ENCODE measurements around the gene ZFPM1.
"Not testable (repeated sequence)": the region's sequence is repeated elsewhere in the genome, so short reads cannot be mapped to it uniquely, and the experiment has no call there.

The ZFPM1 gene

DNA sequence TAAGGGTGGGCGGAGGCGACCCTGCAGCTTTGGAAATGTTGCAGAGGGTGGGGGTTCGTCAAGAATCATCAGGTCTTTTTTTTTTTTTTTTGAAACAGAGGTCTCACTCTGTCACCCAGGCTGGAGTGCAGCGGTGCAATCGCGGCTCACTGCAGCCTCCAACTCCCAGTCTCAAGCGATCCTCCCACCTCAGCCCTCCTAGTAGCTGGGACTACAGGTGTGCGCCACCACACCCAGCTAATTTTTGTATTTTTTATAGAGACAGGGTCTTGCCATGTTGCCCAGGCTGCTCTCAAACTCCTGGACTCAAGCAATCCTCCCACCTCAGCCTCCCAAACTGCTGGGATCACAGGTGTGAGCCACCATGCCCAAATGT is 32.3 kb downstream of the ZFPM1 start:
- H3K36me3 ChIP-seq (ENCODE audit: control insufficient read depth in 5 of 5, insufficient read depth in 5 of 5, low read length in 5 of 5); H3K9ac ChIP-seq (ENCODE audit: low read length in 5 of 5); H3K27ac ChIP-seq (ENCODE audit: low read depth, low read length); H3K4me3 ChIP-seq (ENCODE audit: low read depth in 1 of 5, low read length in 5 of 5); H3K9me3 ChIP-seq (ENCODE audit: control insufficient read depth in 5 of 5, low read length in 5 of 5): not testable (repeated sequence)
- peaks cover 0 to 17% (median 0%) of the 10 kb centered on the region in 5 donors for H3K4me1 ChIP-seq (ENCODE audit: control insufficient read depth in 5 of 5, insufficient read depth in 5 of 5, low read length in 5 of 5)
- H3K27me3 ChIP-seq (ENCODE audit: control insufficient read depth in 5 of 5, insufficient read depth in 4 of 5, low read length in 5 of 5): peaks cover under 1 to 12% (median 7%) of the 10 kb centered on the region in 5 donors

DNA sequence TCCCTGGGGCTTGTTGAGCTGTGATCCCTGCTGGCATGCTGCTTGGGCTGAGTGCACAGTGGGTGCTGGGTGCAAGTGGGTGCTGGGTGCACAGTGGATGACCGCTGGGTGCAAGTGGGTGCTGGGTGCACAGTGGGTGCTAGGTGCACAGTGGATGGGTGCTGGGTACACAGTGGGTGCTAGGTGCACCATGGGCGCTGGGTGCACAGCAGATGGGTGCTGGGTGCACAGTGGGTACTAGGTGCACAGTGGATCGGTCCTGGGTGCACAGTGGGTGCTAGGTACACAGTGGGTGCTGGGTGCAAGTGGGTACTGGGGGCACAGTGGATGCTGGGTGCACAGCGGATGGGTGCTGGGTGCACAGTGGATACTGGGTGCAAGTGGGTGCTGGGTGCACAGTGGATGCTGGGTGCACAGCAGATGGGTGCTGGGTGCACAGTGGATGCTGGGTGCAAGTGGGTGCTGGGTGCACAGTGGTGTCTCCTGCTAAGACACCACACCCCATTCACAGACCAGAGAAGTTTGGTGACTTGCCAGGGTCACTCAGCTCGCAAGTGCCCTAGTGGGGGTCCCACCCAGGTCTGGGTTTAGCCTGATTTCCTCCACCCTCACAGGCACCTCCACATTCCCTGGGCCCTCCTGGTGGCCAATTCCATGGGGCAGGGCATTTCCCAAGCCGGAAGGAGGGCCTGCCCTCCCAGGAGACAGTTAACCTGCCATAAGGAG is 33.5 kb downstream of the ZFPM1 start:
- no peak overlapping the region for H3K4me3 ChIP-seq (ENCODE audit: low read depth in 1 of 5, low read length in 5 of 5)
- peaks cover 0 to 7% (median 4%) of the 10 kb centered on the region in 5 donors for H3K27me3 ChIP-seq (ENCODE audit: control insufficient read depth in 5 of 5, insufficient read depth in 4 of 5, low read length in 5 of 5)
- H3K36me3 ChIP-seq (ENCODE audit: control insufficient read depth in 5 of 5, insufficient read depth in 5 of 5, low read length in 5 of 5): no peaks in the 10 kb centered on the region
- no peak overlapping the region for H3K27ac ChIP-seq (ENCODE audit: low read depth, low read length)
- H3K9me3 ChIP-seq (ENCODE audit: control insufficient read depth in 5 of 5, low read length in 5 of 5): no peaks in the 10 kb centered on the region
- H3K4me1 ChIP-seq (ENCODE audit: control insufficient read depth in 5 of 5, insufficient read depth in 5 of 5, low read length in 5 of 5): peaks cover 0 to 17% (median 0%) of the 10 kb centered on the region in 5 donors
- no peak overlapping the region for H3K9ac ChIP-seq (ENCODE audit: low read length in 5 of 5)

DNA sequence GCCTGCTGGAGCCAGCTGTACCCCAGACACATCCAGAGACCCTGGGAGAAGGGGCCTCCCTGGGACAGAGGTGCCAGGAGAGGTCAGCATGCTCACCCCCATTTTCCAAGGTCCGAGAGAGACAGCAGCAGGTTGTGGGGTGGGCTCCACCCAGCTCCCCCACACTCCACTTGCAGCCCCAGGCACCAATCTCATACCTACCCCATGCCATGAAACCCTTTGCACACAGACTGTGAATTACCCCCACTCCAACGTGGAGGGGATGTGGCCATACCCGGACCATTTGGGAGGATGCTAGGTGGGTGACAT is 34.0 kb downstream of the ZFPM1 start:
- H3K9ac ChIP-seq (ENCODE audit: low read length in 5 of 5): no peak overlapping the region
- peaks cover 0 to 17% (median 0%) of the 10 kb centered on the region in 5 donors for H3K4me1 ChIP-seq (ENCODE audit: control insufficient read depth in 5 of 5, insufficient read depth in 5 of 5, low read length in 5 of 5)
- H3K36me3 ChIP-seq (ENCODE audit: control insufficient read depth in 5 of 5, insufficient read depth in 5 of 5, low read length in 5 of 5): no peaks in the 10 kb centered on the region
- H3K9me3 ChIP-seq (ENCODE audit: control insufficient read depth in 5 of 5, low read length in 5 of 5): no peaks in the 10 kb centered on the region
- H3K27ac ChIP-seq (ENCODE audit: low read depth, low read length): no peak overlapping the region
- H3K27me3 ChIP-seq (ENCODE audit: control insufficient read depth in 5 of 5, insufficient read depth in 4 of 5, low read length in 5 of 5): peaks cover 0 to 7% (median 2%) of the 10 kb centered on the region in 5 donors
- H3K4me3 ChIP-seq (ENCODE audit: low read depth in 1 of 5, low read length in 5 of 5): no peak overlapping the region

DNA sequence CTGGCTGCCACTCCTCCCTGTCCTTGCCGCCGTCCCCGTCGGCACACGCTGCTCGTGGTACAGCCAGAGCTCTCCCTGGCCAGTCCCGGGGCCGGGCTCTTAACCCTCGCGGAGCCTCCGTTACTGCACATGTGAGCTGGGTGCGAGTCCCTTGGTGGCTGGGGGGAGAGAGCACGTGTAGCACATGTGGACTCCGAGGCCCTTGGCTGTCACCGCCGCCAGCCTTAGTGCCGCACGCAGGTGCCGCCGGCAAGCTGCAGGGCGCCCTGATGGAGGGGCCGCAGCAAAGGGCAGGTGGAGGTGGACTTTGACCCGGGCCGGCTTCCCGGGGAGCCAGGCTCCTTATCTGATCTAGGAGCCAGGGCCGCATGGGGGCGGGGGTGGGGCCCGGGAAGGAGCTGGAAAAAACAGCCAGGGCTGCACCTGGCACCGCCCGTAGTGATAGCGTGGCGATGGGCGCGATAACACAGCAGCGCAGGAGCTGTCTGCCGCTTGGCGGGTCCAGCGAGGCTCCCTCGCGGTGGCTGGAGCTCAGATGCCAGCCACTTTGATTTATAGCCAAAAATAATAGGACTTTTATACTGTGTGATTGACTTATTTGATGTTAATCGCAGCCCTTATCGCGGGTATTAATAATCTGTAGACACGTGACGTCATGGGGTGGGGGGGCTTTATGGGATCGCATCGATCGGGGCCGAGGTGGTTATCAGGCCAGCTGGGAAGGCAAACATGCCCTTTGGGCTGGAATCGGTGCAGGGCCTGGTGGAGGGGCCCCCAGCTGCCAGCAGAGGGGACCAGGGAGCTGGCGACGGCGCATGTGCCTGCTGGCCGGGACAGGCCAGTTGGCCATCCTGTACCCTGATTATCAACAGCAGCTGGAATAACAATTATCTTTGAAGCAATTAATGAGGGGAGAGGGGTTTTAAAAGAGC is 35.1 kb downstream of the ZFPM1 start:
- peaks cover 0 to 17% (median 0%) of the 10 kb centered on the region in 5 donors for H3K4me1 ChIP-seq (ENCODE audit: control insufficient read depth in 5 of 5, insufficient read depth in 5 of 5, low read length in 5 of 5)
- no peaks in the 10 kb centered on the region for H3K36me3 ChIP-seq (ENCODE audit: control insufficient read depth in 5 of 5, insufficient read depth in 5 of 5, low read length in 5 of 5)
- no peak overlapping the region for H3K4me3 ChIP-seq (ENCODE audit: low read depth in 1 of 5, low read length in 5 of 5)
- no peak overlapping the region for H3K27ac ChIP-seq (ENCODE audit: low read depth, low read length)
- H3K9me3 ChIP-seq (ENCODE audit: control insufficient read depth in 5 of 5, low read length in 5 of 5): no peaks in the 10 kb centered on the region
- peaks cover 0 to 4% (median 0%) of the 10 kb centered on the region in 5 donors for H3K27me3 ChIP-seq (ENCODE audit: control insufficient read depth in 5 of 5, insufficient read depth in 4 of 5, low read length in 5 of 5)
- H3K9ac ChIP-seq (ENCODE audit: low read length in 5 of 5): no peak overlapping the region

GRCh38 chr16:88489163-88489741 is 36.2 kb downstream of the ZFPM1 start:
- no peak overlapping the region for H3K4me3 ChIP-seq (ENCODE audit: low read depth in 1 of 5, low read length in 5 of 5)
- H3K9me3 ChIP-seq (ENCODE audit: control insufficient read depth in 5 of 5, low read length in 5 of 5): no peaks in the 10 kb centered on the region
- H3K27ac ChIP-seq (ENCODE audit: low read depth, low read length): no peak overlapping the region
- peaks cover 0 to 4% (median 0%) of the 10 kb centered on the region in 5 donors for H3K27me3 ChIP-seq (ENCODE audit: control insufficient read depth in 5 of 5, insufficient read depth in 4 of 5, low read length in 5 of 5)
- H3K9ac ChIP-seq (ENCODE audit: low read length in 5 of 5): no peak overlapping the region
- H3K4me1 ChIP-seq (ENCODE audit: control insufficient read depth in 5 of 5, insufficient read depth in 5 of 5, low read length in 5 of 5): peaks cover 0 to 17% (median 0%) of the 10 kb centered on the region in 5 donors
- no peaks in the 10 kb centered on the region for H3K36me3 ChIP-seq (ENCODE audit: control insufficient read depth in 5 of 5, insufficient read depth in 5 of 5, low read length in 5 of 5)

- Histone ChIP-seq H3K9ac (ENCODE audit: low read length in 5 of 5) (no peak overlapping the region), H3K4me1 (ENCODE audit: control insufficient read depth in 5 of 5, insufficient read depth in 5 of 5, low read length in 5 of 5) (peaks cover 0 to 17% (median 0%) of the 10 kb centered on the region in 5 donors), H3K36me3 (ENCODE audit: control insufficient read depth in 5 of 5, insufficient read depth in 5 of 5, low read length in 5 of 5) (no peaks in the 10 kb centered on the region)
These were observed 38.0 kb downstream of the ZFPM1 start for GRCh38 chr16:88491001-88491559.

GRCh38 chr16:88491560-88492310 is 38.7 kb downstream of the ZFPM1 start:
- Histone ChIP-seq H3K27ac (ENCODE audit: low read depth, low read length) (no peak overlapping the region), H3K4me1 (ENCODE audit: control insufficient read depth in 5 of 5, insufficient read depth in 5 of 5, low read length in 5 of 5) (peaks cover 0 to 17% (median 0%) of the 10 kb centered on the region in 5 donors), H3K9ac (ENCODE audit: low read length in 5 of 5) (no peak overlapping the region)

More at GRCh38 chr16:88491001-88491559, 38.0 kb downstream of the ZFPM1 start:
- Histone ChIP-seq H3K27me3 (ENCODE audit: control insufficient read depth in 5 of 5, insufficient read depth in 4 of 5, low read length in 5 of 5) (peaks cover 0 to 4% (median 0%) of the 10 kb centered on the region in 5 donors), H3K4me3 (ENCODE audit: low read depth in 1 of 5, low read length in 5 of 5) (no peak overlapping the region), H3K9me3 (ENCODE audit: control insufficient read depth in 5 of 5, low read length in 5 of 5) (no peaks in the 10 kb centered on the region), H3K27ac (ENCODE audit: low read depth, low read length) (no peak overlapping the region)

DNA sequence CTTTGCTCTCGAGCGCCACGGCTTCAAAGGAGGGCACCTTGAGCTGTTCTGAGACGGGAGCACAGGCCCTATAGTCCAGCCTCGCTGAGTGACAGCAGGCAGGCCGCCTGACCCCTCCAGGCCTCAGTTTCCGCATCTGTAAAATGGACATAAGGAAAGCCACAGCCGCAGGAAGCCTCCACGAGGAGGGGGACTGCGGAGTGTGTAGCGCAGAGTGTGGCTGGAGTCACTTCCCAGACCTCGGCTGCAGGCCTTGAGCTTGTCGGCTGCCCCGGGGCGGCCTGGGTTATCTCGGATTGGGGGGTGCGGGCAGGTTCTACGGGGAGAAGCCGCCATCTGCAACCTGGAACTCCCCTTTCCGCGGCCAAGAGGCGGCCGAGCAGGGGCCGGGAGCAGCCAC is 40.8 kb downstream of the ZFPM1 start:
- Histone ChIP-seq H3K36me3 (ENCODE audit: control insufficient read depth in 5 of 5, insufficient read depth in 5 of 5, low read length in 5 of 5) (no peaks in the 10 kb centered on the region), H3K4me3 (ENCODE audit: low read depth in 1 of 5, low read length in 5 of 5) (no peak overlapping the region), H3K9me3 (ENCODE audit: control insufficient read depth in 5 of 5, low read length in 5 of 5) (no peaks in the 10 kb centered on the region), H3K27ac (ENCODE audit: low read depth, low read length) (no peak overlapping the region), H3K9ac (ENCODE audit: low read length in 5 of 5) (no peak overlapping the region), H3K27me3 (ENCODE audit: control insufficient read depth in 5 of 5, insufficient read depth in 4 of 5, low read length in 5 of 5) (peaks cover 0 to 6% (median 0%) of the 10 kb centered on the region in 5 donors), H3K4me1 (ENCODE audit: control insufficient read depth in 5 of 5, insufficient read depth in 5 of 5, low read length in 5 of 5) (peaks cover 0 to 12% (median 0%) of the 10 kb centered on the region in 5 donors)

More at GRCh38 chr16:88491560-88492310, 38.7 kb downstream of the ZFPM1 start:
- Histone ChIP-seq H3K9me3 (ENCODE audit: control insufficient read depth in 5 of 5, low read length in 5 of 5) (no peaks in the 10 kb centered on the region), H3K4me3 (ENCODE audit: low read depth in 1 of 5, low read length in 5 of 5) (no peak overlapping the region), H3K36me3 (ENCODE audit: control insufficient read depth in 5 of 5, insufficient read depth in 5 of 5, low read length in 5 of 5) (no peaks in the 10 kb centered on the region), H3K27me3 (ENCODE audit: control insufficient read depth in 5 of 5, insufficient read depth in 4 of 5, low read length in 5 of 5) (peaks cover 0 to under 1% (median 0%) of the 10 kb centered on the region in 5 donors)

DNA sequence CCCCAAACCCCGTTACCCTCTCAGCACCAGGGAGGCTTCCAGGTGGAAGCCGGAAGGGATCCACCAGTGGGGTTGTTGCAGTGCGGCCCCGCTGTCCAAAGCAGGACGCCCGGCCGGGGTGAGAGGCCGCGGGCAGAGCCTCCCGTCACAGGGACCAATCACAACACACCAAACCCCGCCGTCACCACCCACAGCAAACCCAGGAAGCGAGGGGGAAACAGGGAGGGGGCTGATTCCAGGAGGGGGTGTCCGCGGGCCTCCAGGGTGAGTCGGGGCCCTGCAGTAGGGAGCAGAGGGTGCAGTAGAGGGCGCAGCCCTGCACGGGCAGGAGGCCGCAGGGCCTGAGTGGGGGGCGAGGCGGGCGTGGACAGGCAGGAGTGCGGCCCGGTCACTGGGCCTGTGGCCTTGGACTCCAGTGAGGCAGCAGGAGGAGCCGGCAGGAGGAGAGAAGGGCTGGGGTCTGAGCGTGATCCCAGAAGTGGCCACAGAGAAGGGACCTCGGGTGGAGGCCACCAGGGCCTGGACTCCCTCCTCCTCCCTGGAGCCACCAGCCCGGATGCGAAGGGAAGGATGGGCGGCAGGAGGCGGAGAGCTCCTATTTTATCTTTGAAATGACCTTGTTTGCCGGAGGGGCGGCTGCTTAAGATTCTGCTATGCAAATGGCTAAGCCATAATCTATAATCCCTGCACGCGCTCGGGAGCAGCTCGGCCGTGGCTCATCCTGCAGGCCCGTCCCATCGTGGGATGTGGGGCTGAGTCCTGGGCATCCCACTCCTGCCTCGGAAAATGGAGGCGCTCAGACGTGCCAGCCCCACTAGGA is 41.5 kb downstream of the ZFPM1 start:
- H3K36me3 ChIP-seq (ENCODE audit: control insufficient read depth in 5 of 5, insufficient read depth in 5 of 5, low read length in 5 of 5): no peaks in the 10 kb centered on the region
- H3K27me3 ChIP-seq (ENCODE audit: control insufficient read depth in 5 of 5, insufficient read depth in 4 of 5, low read length in 5 of 5): peaks cover 2 to 9% (median 4%) of the 10 kb centered on the region in 5 donors
- H3K27ac ChIP-seq (ENCODE audit: low read depth, low read length): no peak overlapping the region
- H3K9me3 ChIP-seq (ENCODE audit: control insufficient read depth in 5 of 5, low read length in 5 of 5): no peaks in the 10 kb centered on the region
- peaks cover 0 to 12% (median 3%) of the 10 kb centered on the region in 5 donors for H3K4me1 ChIP-seq (ENCODE audit: control insufficient read depth in 5 of 5, insufficient read depth in 5 of 5, low read length in 5 of 5)
- no peak overlapping the region for H3K4me3 ChIP-seq (ENCODE audit: low read depth in 1 of 5, low read length in 5 of 5)
- H3K9ac ChIP-seq (ENCODE audit: low read length in 5 of 5): no peak overlapping the region

Data from subcutaneous abdominal adipose tissue (tissue), 5 donors.